ENCODE results near the gene RBM4B. TPM values are rescaled to one million over a fixed set of nuclear protein-coding genes. Genes with fewer than 3 reads are reported as not detected.

Gene RBM4B
- total and polyA plus RNA-seq, 2 of the 13 experiments (the other 11 are each of a cell fraction or from before 2014, with no cell fraction given): 25.8 to 32.4 TPM

DNA sequence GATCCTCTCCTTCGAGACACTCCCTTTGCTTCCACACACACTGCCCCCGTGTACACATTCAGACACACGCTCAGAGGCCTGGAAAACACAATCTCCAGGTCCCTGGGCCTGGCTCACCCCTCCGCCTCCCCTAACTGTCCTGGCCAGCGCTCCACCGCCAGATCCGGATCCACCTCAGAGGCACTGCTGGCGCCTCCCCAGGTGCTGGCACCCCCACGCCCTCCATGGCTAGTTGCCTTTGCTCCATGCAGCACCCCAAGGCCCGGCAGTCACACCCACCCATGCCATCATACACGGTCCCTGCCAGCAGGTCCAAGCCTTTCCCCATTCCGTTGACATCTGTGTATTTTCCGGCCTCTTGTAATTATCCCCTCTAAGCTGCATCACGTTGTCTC lies 40.2 kb upstream of the RBM4B start (continued):
- TF ChIP-seq, protein P1, sequence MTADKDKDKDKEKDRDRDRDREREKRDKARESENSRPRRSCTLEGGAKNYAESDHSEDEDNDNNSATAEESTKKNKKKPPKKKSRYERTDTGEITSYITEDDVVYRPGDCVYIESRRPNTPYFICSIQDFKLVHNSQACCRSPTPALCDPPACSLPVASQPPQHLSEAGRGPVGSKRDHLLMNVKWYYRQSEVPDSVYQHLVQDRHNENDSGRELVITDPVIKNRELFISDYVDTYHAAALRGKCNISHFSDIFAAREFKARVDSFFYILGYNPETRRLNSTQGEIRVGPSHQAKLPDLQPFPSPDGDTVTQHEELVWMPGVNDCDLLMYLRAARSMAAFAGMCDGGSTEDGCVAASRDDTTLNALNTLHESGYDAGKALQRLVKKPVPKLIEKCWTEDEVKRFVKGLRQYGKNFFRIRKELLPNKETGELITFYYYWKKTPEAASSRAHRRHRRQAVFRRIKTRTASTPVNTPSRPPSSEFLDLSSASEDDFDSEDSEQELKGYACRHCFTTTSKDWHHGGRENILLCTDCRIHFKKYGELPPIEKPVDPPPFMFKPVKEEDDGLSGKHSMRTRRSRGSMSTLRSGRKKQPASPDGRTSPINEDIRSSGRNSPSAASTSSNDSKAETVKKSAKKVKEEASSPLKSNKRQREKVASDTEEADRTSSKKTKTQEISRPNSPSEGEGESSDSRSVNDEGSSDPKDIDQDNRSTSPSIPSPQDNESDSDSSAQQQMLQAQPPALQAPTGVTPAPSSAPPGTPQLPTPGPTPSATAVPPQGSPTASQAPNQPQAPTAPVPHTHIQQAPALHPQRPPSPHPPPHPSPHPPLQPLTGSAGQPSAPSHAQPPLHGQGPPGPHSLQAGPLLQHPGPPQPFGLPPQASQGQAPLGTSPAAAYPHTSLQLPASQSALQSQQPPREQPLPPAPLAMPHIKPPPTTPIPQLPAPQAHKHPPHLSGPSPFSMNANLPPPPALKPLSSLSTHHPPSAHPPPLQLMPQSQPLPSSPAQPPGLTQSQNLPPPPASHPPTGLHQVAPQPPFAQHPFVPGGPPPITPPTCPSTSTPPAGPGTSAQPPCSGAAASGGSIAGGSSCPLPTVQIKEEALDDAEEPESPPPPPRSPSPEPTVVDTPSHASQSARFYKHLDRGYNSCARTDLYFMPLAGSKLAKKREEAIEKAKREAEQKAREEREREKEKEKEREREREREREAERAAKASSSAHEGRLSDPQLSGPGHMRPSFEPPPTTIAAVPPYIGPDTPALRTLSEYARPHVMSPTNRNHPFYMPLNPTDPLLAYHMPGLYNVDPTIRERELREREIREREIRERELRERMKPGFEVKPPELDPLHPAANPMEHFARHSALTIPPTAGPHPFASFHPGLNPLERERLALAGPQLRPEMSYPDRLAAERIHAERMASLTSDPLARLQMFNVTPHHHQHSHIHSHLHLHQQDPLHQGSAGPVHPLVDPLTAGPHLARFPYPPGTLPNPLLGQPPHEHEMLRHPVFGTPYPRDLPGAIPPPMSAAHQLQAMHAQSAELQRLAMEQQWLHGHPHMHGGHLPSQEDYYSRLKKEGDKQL (CRISPR knock-in tag; IDR thresholded peaks at IDR 0.05; ENCODE audit: low read depth): no peak
- TF ChIP-seq, protein P2, sequence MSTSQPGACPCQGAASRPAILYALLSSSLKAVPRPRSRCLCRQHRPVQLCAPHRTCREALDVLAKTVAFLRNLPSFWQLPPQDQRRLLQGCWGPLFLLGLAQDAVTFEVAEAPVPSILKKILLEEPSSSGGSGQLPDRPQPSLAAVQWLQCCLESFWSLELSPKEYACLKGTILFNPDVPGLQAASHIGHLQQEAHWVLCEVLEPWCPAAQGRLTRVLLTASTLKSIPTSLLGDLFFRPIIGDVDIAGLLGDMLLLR (CRISPR knock-in tag; IDR thresholded peaks at IDR 0.05): no peak

DNA sequence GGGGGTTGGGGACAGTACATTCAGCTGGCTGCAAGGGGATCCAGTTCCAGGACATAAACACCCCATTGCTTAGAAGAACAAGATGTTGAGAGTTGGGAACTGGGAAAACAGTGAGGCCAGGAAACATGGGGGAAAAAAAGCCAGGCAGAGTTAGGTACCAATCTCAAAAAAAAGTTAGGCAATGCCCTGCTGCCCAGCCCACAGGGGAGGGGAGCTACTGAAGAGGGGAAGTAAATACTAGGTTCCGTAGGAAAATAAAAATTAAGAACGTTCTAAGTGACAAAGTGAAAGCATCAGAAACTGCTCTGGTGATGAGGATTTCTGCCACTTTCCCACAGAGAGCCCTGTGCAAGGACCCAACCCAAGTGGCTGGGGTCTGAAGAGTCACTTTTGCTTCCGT lies 39.3 kb upstream of the RBM4B start:
- no peak overlapping the region for H3K4me3 ChIP-seq (replicated peaks in 1 of 3; ENCODE audit: insufficient read depth in 1 of 3, low read depth in 2 of 3, low read length in 3 of 3)
- no peaks in the 10 kb centered on the region for H3K27me3 ChIP-seq (ENCODE audit: control insufficient read depth in 1 of 2, insufficient read depth in 2 of 2, low read length in 2 of 2)
- no peak overlapping the region for H3K4me2 ChIP-seq (ENCODE audit: low read depth, low read length)
- no TSS peak for BruUV-seq (replicated peaks)
- ChIA-PET CTCF (ENCODE audit: low intra/inter-chr PET ratio, low total read pairs) (no interaction called here), POLR2A (no interaction called here)
- no peaks in the 10 kb centered on the region for H4K20me1 ChIP-seq (ENCODE audit: insufficient read depth, low read length)
- H3K36me3 ChIP-seq (replicated peaks in 1 of 2; ENCODE audit: control insufficient read depth in 1 of 2, insufficient read depth in 2 of 2, low read length in 2 of 2): no peaks in the 10 kb centered on the region
- H3K4me1 ChIP-seq (ENCODE audit: insufficient read depth, low read length): peaks cover 41% of the 10 kb centered on the region
- in situ Hi-C loops (cut with HindIII; ENCODE audit: extremely low pct_ligation_motif_present, low pct_unique_long_range_greater_than_20kb) (no loop called here), intact Hi-C loops (cut with micrococcal nuclease; ENCODE audit: unreplicated experiment) (no loop called here)
- no peaks in the 10 kb centered on the region for H3K9me3 ChIP-seq (ENCODE audit: low read length)
- H3K79me2 ChIP-seq (ENCODE audit: insufficient read depth, low read length): no peaks in the 10 kb centered on the region
- H3K27ac ChIP-seq (ENCODE audit: extremely low read length, insufficient read depth, low read length): no peak overlapping the region
- FAIRE-seq (no peak), DNase-seq (ENCODE audit: low spot score) (no peak), ATAC-seq (no peak)
- 80% methylated on average over 2 of the region's 3 CpGs for WGBS (ENCODE audit: low lambda C conversion rate)
- no peak overlapping the region for H2AFZ ChIP-seq (ENCODE audit: low read length)
- no peak overlapping the region for H3K9ac ChIP-seq (ENCODE audit: insufficient read depth, low read depth, low read length)
- TF ChIP-seq MYNN (CRISPR knock-in tag; IDR thresholded peaks at IDR 0.05; ENCODE audit: low read depth): no peak
- TF ChIP-seq KLF16 (CRISPR knock-in tag; IDR thresholded peaks at IDR 0.05): no peak
- TF ChIP-seq PHF20 (CRISPR knock-in tag; IDR thresholded peaks at IDR 0.05): no peak
- TF ChIP-seq TCF7 (IDR thresholded peaks at IDR 0.05; ENCODE audit: low read depth): no peak
- TF ChIP-seq, protein P3, sequence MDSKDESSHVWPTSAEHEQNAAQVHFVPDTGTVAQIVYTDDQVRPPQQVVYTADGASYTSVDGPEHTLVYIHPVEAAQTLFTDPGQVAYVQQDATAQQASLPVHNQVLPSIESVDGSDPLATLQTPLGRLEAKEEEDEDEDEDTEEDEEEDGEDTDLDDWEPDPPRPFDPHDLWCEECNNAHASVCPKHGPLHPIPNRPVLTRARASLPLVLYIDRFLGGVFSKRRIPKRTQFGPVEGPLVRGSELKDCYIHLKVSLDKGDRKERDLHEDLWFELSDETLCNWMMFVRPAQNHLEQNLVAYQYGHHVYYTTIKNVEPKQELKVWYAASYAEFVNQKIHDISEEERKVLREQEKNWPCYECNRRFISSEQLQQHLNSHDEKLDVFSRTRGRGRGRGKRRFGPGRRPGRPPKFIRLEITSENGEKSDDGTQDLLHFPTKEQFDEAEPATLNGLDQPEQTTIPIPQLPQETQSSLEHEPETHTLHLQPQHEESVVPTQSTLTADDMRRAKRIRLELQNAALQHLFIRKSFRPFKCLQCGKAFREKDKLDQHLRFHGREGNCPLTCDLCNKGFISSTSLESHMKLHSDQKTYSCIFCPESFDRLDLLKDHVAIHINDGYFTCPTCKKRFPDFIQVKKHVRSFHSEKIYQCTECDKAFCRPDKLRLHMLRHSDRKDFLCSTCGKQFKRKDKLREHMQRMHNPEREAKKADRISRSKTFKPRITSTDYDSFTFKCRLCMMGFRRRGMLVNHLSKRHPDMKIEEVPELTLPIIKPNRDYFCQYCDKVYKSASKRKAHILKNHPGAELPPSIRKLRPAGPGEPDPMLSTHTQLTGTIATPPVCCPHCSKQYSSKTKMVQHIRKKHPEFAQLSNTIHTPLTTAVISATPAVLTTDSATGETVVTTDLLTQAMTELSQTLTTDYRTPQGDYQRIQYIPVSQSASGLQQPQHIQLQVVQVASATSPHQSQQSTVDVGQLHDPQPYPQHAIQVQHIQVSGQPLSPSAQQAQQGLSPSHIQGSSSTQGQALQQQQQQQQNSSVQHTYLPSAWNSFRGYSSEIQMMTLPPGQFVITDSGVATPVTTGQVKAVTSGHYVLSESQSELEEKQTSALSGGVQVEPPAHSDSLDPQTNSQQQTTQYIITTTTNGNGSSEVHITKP (CRISPR knock-in tag; IDR thresholded peaks at IDR 0.05; ENCODE audit: low read depth): no peak
- no peak for TF ChIP-seq ZNF274 (CRISPR knock-in tag; IDR thresholded peaks at IDR 0.05)
- TF ChIP-seq, protein P4, sequence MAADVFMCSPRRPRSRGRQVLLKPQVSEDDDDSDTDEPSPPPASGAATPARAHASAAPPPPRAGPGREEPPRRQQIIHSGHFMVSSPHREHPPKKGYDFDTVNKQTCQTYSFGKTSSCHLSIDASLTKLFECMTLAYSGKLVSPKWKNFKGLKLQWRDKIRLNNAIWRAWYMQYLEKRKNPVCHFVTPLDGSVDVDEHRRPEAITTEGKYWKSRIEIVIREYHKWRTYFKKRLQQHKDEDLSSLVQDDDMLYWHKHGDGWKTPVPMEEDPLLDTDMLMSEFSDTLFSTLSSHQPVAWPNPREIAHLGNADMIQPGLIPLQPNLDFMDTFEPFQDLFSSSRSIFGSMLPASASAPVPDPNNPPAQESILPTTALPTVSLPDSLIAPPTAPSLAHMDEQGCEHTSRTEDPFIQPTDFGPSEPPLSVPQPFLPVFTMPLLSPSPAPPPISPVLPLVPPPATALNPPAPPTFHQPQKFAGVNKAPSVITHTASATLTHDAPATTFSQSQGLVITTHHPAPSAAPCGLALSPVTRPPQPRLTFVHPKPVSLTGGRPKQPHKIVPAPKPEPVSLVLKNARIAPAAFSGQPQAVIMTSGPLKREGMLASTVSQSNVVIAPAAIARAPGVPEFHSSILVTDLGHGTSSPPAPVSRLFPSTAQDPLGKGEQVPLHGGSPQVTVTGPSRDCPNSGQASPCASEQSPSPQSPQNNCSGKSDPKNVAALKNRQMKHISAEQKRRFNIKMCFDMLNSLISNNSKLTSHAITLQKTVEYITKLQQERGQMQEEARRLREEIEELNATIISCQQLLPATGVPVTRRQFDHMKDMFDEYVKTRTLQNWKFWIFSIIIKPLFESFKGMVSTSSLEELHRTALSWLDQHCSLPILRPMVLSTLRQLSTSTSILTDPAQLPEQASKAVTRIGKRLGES (CRISPR knock-in tag; IDR thresholded peaks at IDR 0.05; ENCODE audit: borderline replicate concordance): no peak
- no peak for TF ChIP-seq NR1H2 (CRISPR knock-in tag; IDR thresholded peaks at IDR 0.05; ENCODE audit: borderline replicate concordance, low read depth)
- no peak for TF ChIP-seq ZNF7 (CRISPR knock-in tag; IDR thresholded peaks at IDR 0.05)

Data from HepG2 (cell line).